SK-N-SH (cell line): Measurements from ENCODE around the gene RGS17.

Experiments used
- FOSL2 ChIP-seq: IDR thresholded peaks from 2 replicates; pipeline ENCODE4 v1.4.0; 2012; ENCODE audit warnings: low read depth, mild to moderate bottlenecking, moderate library complexity, borderline replicate concordance
- GABPA ChIP-seq: IDR thresholded peaks from 2 replicates; pipeline ENCODE4 v1.4.0; 2012; ENCODE audit warnings: low read depth, mild to moderate bottlenecking
- GATA2 ChIP-seq: sonication (generic); formaldehyde crosslinking; IDR thresholded peaks from 2 replicates; pipeline ENCODE4 v1.5.0; 2020; ENCODE audit warnings: mild to moderate bottlenecking, missing genetic modification reagents
- JUND ChIP-seq: IDR thresholded peaks from 2 replicates; pipeline ENCODE4 v1.4.0; 2012
- POLR2AphosphoS5 ChIP-seq: IDR thresholded peaks from 2 replicates; pipeline ENCODE4 v1.6.1; 2012; ENCODE audit warnings: low read depth, low read length
- RCOR1 ChIP-seq: fragments of 150-350 bp; IDR thresholded peaks from 2 replicates; pipeline ENCODE4 v1.6.1; 2017; ENCODE audit warnings: antibody characterized with exemption, low read length
- RFX5 ChIP-seq: IDR thresholded peaks from 2 replicates; pipeline ENCODE4 v1.6.1; 2012; ENCODE audit warnings: mild to moderate bottlenecking, improper control_type of control experiment, low read length
- SMC3 ChIP-seq: IDR thresholded peaks from 2 replicates; pipeline ENCODE4 v1.6.1; 2012; ENCODE audit warnings: low read depth, low read length, improper control_type of control experiment
- TCF12 ChIP-seq: IDR thresholded peaks from 2 replicates; pipeline ENCODE4 v1.4.0; 2012
- TEAD4 ChIP-seq: IDR thresholded peaks from 2 replicates; pipeline ENCODE4 v1.4.0; 2012; ENCODE audit warnings: mild to moderate bottlenecking, borderline replicate concordance; ENCODE audit not compliant: insufficient read depth
- TF ChIP-seq, protein P1 (sequence below): fragments of 200-600 bp; sonication (generic); IDR thresholded peaks from 2 replicates; pipeline ENCODE4 v1.6.1; 2017; ENCODE audit warnings: antibody characterized with exemption, mild to moderate bottlenecking, moderate library complexity
- TF ChIP-seq, protein P2 (sequence below): fragments of 150-350 bp; IDR thresholded peaks from 2 replicates; pipeline ENCODE4 v1.6.1; 2016; ENCODE audit warnings: mild to moderate bottlenecking, low read depth, low read length
- TF ChIP-seq, protein P3 (sequence below): IDR thresholded peaks from 2 replicates; pipeline ENCODE4 v1.6.1; 2012; ENCODE audit warnings: mild to moderate bottlenecking, low read depth, low read length, moderate library complexity

DNA sequence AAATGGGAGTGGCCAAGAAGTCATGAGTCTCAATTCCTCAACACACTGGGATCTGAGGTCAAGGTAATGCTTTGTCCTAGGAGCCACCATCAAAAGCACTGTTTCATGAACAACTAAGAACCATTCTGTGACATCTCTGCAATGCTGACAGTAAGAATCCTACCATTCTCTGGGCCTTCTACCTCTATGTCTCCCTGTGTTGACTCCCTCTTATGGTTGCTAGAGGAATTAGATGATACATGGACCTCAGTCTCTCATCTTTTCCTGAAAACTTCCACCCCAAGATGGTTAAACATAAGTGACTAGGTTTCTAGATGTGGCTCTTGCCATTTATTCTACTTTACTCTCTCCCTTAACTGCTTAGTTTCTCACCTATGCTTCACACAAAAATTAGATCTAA lies 137.7 kb downstream of the RGS17 start:
- TF ChIP-seq, protein P1, sequence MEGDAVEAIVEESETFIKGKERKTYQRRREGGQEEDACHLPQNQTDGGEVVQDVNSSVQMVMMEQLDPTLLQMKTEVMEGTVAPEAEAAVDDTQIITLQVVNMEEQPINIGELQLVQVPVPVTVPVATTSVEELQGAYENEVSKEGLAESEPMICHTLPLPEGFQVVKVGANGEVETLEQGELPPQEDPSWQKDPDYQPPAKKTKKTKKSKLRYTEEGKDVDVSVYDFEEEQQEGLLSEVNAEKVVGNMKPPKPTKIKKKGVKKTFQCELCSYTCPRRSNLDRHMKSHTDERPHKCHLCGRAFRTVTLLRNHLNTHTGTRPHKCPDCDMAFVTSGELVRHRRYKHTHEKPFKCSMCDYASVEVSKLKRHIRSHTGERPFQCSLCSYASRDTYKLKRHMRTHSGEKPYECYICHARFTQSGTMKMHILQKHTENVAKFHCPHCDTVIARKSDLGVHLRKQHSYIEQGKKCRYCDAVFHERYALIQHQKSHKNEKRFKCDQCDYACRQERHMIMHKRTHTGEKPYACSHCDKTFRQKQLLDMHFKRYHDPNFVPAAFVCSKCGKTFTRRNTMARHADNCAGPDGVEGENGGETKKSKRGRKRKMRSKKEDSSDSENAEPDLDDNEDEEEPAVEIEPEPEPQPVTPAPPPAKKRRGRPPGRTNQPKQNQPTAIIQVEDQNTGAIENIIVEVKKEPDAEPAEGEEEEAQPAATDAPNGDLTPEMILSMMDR, result peak; percentile 27
- TF ChIP-seq GABPA, result no peak
- TF ChIP-seq, protein P2, sequence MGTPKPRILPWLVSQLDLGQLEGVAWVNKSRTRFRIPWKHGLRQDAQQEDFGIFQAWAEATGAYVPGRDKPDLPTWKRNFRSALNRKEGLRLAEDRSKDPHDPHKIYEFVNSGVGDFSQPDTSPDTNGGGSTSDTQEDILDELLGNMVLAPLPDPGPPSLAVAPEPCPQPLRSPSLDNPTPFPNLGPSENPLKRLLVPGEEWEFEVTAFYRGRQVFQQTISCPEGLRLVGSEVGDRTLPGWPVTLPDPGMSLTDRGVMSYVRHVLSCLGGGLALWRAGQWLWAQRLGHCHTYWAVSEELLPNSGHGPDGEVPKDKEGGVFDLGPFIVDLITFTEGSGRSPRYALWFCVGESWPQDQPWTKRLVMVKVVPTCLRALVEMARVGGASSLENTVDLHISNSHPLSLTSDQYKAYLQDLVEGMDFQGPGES, result no peak
- TF ChIP-seq, protein P3, sequence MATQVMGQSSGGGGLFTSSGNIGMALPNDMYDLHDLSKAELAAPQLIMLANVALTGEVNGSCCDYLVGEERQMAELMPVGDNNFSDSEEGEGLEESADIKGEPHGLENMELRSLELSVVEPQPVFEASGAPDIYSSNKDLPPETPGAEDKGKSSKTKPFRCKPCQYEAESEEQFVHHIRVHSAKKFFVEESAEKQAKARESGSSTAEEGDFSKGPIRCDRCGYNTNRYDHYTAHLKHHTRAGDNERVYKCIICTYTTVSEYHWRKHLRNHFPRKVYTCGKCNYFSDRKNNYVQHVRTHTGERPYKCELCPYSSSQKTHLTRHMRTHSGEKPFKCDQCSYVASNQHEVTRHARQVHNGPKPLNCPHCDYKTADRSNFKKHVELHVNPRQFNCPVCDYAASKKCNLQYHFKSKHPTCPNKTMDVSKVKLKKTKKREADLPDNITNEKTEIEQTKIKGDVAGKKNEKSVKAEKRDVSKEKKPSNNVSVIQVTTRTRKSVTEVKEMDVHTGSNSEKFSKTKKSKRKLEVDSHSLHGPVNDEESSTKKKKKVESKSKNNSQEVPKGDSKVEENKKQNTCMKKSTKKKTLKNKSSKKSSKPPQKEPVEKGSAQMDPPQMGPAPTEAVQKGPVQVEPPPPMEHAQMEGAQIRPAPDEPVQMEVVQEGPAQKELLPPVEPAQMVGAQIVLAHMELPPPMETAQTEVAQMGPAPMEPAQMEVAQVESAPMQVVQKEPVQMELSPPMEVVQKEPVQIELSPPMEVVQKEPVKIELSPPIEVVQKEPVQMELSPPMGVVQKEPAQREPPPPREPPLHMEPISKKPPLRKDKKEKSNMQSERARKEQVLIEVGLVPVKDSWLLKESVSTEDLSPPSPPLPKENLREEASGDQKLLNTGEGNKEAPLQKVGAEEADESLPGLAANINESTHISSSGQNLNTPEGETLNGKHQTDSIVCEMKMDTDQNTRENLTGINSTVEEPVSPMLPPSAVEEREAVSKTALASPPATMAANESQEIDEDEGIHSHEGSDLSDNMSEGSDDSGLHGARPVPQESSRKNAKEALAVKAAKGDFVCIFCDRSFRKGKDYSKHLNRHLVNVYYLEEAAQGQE, result no peak
- no peak for TF ChIP-seq TCF12
- TF ChIP-seq JUND, result no peak
- no peak for TF ChIP-seq GATA2 (CRISPR knock-in tag)
- TF ChIP-seq SMC3, result no peak
- TF ChIP-seq RCOR1, result no peak
- no peak for TF ChIP-seq POLR2AphosphoS5
- TF ChIP-seq RFX5, result no peak
- TF ChIP-seq FOSL2, result no peak
- TF ChIP-seq TEAD4, result no peak
